Gastrocnemius medialis (tissue), 4 donors: ENCODE results near the gene KMT5B. TPM values are rescaled to one million over a fixed set of nuclear protein-coding genes. Genes with fewer than 3 reads are reported as not detected.

Source experiments
- ATAC-seq, 2 donors: fragments of 150-250 bp; one replicate each; pipeline ENCODE4 v1.9.1; 2016
- DNase-seq, 2 donors: peaks; one replicate each; pipeline ENCODE4 v3.0.0-alpha.2; 2019
- H3K27ac ChIP-seq, 4 donors: fragments of 200-600 bp; sonication (generic); 1 replicate in 1 of 4; 2 replicates in 3 of 4; pipeline ENCODE4 v1.5.1; 2016 to 2018; ENCODE audit warnings: mild to moderate bottlenecking in 2 of 4, moderate library complexity in 1 of 4
- H3K27me3 ChIP-seq, 3 donors: fragments of 200-600 bp; sonication (generic) in 2 of 3; 1 replicate in 1 of 3; 2 replicates in 2 of 3; pipeline versions ENCODE4 v1.5.1 to v1.6.0; 2016 to 2019; ENCODE audit warnings: mild to moderate bottlenecking in 1 of 3, moderate library complexity in 1 of 3
- H3K36me3 ChIP-seq, 2 donors: fragments of 200-600 bp; sonication (generic) in 1 of 2; one replicate each; pipeline ENCODE4 v1.5.1; 2017 to 2018
- H3K4me1 ChIP-seq, 2 donors: fragments of 200-600 bp; sonication (generic) in 1 of 2; one replicate each; pipeline ENCODE4 v1.5.1; 2016 to 2017; ENCODE audit warnings: mild to moderate bottlenecking in 2 of 2
- H3K4me3 ChIP-seq, 4 donors: fragments of 200-600 bp; sonication (generic) in 3 of 4; 1 replicate in 1 of 4; 2 replicates in 3 of 4; pipeline ENCODE4 v1.5.1; 2016 to 2019; ENCODE audit warnings: mild to moderate bottlenecking in 2 of 4
- H3K9me3 ChIP-seq, 3 donors: fragments of 200-600 bp; sonication (generic) in 2 of 3; 1 replicate in 1 of 3; 2 replicates in 2 of 3; pipeline ENCODE4 v1.5.1; 2016 to 2019
- CTCF ChIP-seq, 5 experiments: fragments of 450-650 bp in 3 of 5; fragments of 200-600 bp in 2 of 5; sonication (generic) in 2 of 5; IDR thresholded peaks in 4 of 5; conservative IDR thresholded peaks in 1 of 5; 1 replicate in 4 of 5; 2 replicates in 1 of 5; pipeline ENCODE4 v1.5.1; 2016 to 2019; ENCODE audit warnings: antibody characterized with exemption in 5 of 5, mild to moderate bottlenecking in 3 of 5, moderate library complexity in 3 of 5
- POLR2A ChIP-seq, 2 donors: fragments of 450-650 bp; IDR thresholded peaks; one replicate each; pipeline ENCODE4 v1.6.1; 2017; ENCODE audit warnings: antibody characterized with exemption in 2 of 2, mild to moderate bottlenecking in 2 of 2, moderate library complexity in 2 of 2
- in situ Hi-C, 4 donors: fragments of 200-750 bp; cut with MboI; loops; one replicate each; pipeline versions ENCODE4 v1.15.0 to v1.8.0; 2017; ENCODE audit warnings: low sequenced_read_pairs in 4 of 4
- intact Hi-C: fragments of 100-400 bp; cut with DNase I; formaldehyde crosslinking; loops from one replicate; pipeline ENCODE4 v1.15.1; 2023; ENCODE audit warnings: low total_unique reads
- total RNA-seq, 4 donors: library from RNA; depleted of rRNA; stranded (reverse); fragments of >200 nt; gene quantifications; one replicate each; pipeline versions ENCODE4 v1.1.0 to v1.2.3, GENCODE V29; 2016

KMT5B gene
- total RNA-seq, 4 donors from 2014 or later, result 17.3 to 21.0 (median 19.2) TPM

GRCh38 chr11:68106165-68106940, 106.7 kb downstream of the KMT5B start:
- Histone ChIP-seq H3K27ac (no peak overlapping the region), H3K9me3 (no peaks in the 10 kb centered on the region), H3K27me3 (no peaks in the 10 kb centered on the region), H3K36me3 (no peaks in the 10 kb centered on the region), H3K4me3 (no peak overlapping the region), H3K4me1 (peaks cover 0 to 3% of the 10 kb centered on the region in 2 donors)
- in situ Hi-C loops (no loop called here), intact Hi-C loops (no loop called here)
- ATAC-seq (no peak), DNase-seq (no peak)
- TF ChIP-seq CTCF (IDR thresholded peaks at IDR 0.05 in 4 of 5, conservative IDR thresholded peaks at IDR 0.05 in 1 of 5) (no peak), POLR2A (IDR thresholded peaks at IDR 0.05) (no peak)

Other genes with a start within 250 kb of the KMT5B start
- gene UNC93B1, start 209.2 kb downstream of the KMT5B start, total RNA-seq, result 1 to 10 TPM; 5.4 to 8.8 (median 6.4) TPM
- 1 to 10 TPM; 2.2 to 5.1 (median 3.6) TPM for gene ALDH3B1, start 203.0 kb downstream of the KMT5B start, total RNA-seq
- gene NDUFS8, start 182.6 kb downstream of the KMT5B start, total RNA-seq, result 100 to 1,000 TPM; 242 to 432 (median 307) TPM
- gene TCIRG1, start 174.3 kb downstream of the KMT5B start, total RNA-seq, result 10 to 100 TPM; 13.4 to 24.5 (median 14.1) TPM
- 10 to 100 TPM in 3 of 4 donors, 1 to 10 TPM in 1; 7.3 to 20.9 (median 12.3) TPM for gene CHKA, start 91.9 kb downstream of the KMT5B start, total RNA-seq
- gene C11orf24, start 58.7 kb upstream of the KMT5B start, total RNA-seq, result 10 to 100 TPM in 2 of 4 donors, 1 to 10 TPM in 2; 8.1 to 19.3 (median 10.6) TPM
- 10 to 100 TPM in 2 of 4 donors, 1 to 10 TPM in 2; 3.7 to 12.3 (median 8.1) TPM for gene LRP5, start 99.3 kb upstream of the KMT5B start, total RNA-seq
- 100 to 1,000 TPM in 3 of 4 donors, 10 to 100 TPM in 1; 77.3 to 196 (median 133) TPM for gene PPP6R3, start 247.5 kb upstream of the KMT5B start, total RNA-seq